NT2/D1 (cell line): Measurements from ENCODE around the gene OPN1MW3.

ENCODE experiments used
- SUZ12 ChIP-seq: IDR thresholded peaks from 2 replicates; pipeline ENCODE4 v1.6.1; 2011; ENCODE audit not compliant: insufficient read length, insufficient read depth; ENCODE audit errors: extremely low read depth
- YY1 ChIP-seq: IDR thresholded peaks from 2 replicates; pipeline ENCODE4 v1.6.1; 2011; ENCODE audit not compliant: insufficient read length, insufficient read depth
- ZNF274 ChIP-seq: IDR thresholded peaks from 2 replicates; pipeline ENCODE4 v1.6.1; 2011; ENCODE audit warnings: mild to moderate bottlenecking, low read depth, low read length

DNA sequence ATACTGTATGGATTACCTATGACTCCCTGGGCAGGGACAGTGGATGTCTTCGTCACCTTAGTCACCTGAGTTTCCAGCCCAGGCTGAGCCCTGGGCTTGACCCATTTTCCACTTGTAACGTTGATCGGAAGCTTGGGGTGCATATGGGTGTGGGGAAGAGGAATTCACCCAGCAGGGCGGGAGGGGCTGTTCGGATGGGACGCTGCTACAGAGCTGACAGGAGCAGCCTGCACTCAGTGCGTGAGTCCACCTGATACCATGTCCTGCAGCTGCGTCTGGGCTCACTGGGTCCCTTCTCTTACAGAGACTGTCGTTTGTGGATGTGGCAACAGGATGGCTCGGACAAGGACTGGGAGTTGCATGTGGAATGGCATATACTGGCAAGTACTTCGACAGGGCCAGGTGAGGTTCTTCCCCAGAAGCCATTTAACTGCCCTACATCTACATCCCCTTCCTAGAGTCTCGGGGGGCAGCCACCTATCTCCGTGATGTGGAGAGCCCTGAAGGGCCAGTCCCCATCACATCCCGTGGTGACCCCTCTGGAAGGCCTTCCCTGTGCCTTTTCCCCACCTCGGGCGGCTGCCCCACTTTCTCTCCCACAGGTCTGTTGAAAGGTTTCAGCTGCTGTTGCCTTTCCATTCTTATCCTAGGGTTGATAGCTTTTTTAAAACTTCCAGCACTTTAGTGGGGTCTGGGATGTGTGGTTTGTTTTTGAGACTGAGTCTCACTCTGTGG is 51.8 kb downstream of the OPN1MW3 start:
- TF ChIP-seq YY1 (no peak), ZNF274 (no peak), SUZ12 (no peak)
